OCI-LY7 (cell line): ENCODE results near the gene SIK3. TPM values are rescaled to one million over a fixed set of nuclear protein-coding genes. Genes with fewer than 3 reads are reported as not detected.

Experiments
- BruUV-seq: library from RNA; stranded (reverse); fragments of 400-500 nt; replicated peaks from 2 replicates; lab custom pipeline; 2021; lab: Mats Ljungman, UMichigan
- CTCF ChIA-PET: fragments of 300-600 bp; sonication (Branson Sonifier 250); formaldehyde crosslinking; loops from one replicate; lab custom pipeline; 2022; ENCODE audit warnings: antibody characterized with exemption; ENCODE audit not compliant: unreplicated experiment; lab: Charles Lee
- POLR2A ChIA-PET: fragments of 300-600 bp; sonication (Branson Sonifier 250); formaldehyde crosslinking; loops from one replicate; lab custom pipeline; 2022; ENCODE audit warnings: antibody characterized with exemption; lab: Charles Lee
- DNase-seq: peaks from one replicate; pipeline ENCODE4 v3.0.0-alpha.2; 2015; ENCODE audit warnings: low spot score
- H2AFZ ChIP-seq: fragments of 200-600 bp; sonication (generic), shearing (Covaris generic); 2 replicates; pipeline ENCODE4 v1.6.1; 2014; ENCODE audit warnings: mild to moderate bottlenecking, antibody characterized with exemption, low read length, moderate library complexity
- H3K27ac ChIP-seq: fragments of 200-600 bp; sonication (generic); 2 replicates; pipeline ENCODE4 v1.5.1; 2014; ENCODE audit warnings: mixed run types, low read depth, mild to moderate bottlenecking, moderate library complexity, low read length, inconsistent platforms; ENCODE audit not compliant: poor library complexity, severe bottlenecking
- H3K36me3 ChIP-seq: fragments of 200-600 bp; sonication (generic); 2 replicates; pipeline ENCODE4 v1.6.1; 2014; ENCODE audit warnings: mild to moderate bottlenecking, antibody characterized with exemption, low read length, moderate library complexity, mixed read lengths; ENCODE audit not compliant: insufficient read depth
- H3K4me1 ChIP-seq: fragments of 200-600 bp; sonication (generic); 2 replicates; pipeline ENCODE4 v1.5.1; 2014; ENCODE audit warnings: mild to moderate bottlenecking, low read length; ENCODE audit not compliant: insufficient read depth, poor library complexity, severe bottlenecking
- H3K4me2 ChIP-seq: fragments of 200-600 bp; sonication (generic); 2 replicates; pipeline ENCODE4 v1.6.1; 2014; ENCODE audit warnings: mild to moderate bottlenecking, low read length
- H3K4me3 ChIP-seq: fragments of 200-600 bp; sonication (generic); 2 replicates; pipeline ENCODE4 v1.5.1; 2014; ENCODE audit warnings: mild to moderate bottlenecking, low read depth, low read length; ENCODE audit not compliant: poor library complexity, severe bottlenecking
- H3K79me2 ChIP-seq: fragments of 200-600 bp; sonication (generic); 2 replicates; pipeline ENCODE4 v1.6.1; 2016; ENCODE audit warnings: low read depth, mild to moderate bottlenecking, low read length, moderate library complexity, mixed read lengths; ENCODE audit not compliant: insufficient read depth
- H3K9me2 ChIP-seq: fragments of 200-600 bp; sonication (generic); 2 replicates; pipeline ENCODE4 v1.6.1; 2016; ENCODE audit warnings: mild to moderate bottlenecking, low read length, mixed read lengths; ENCODE audit not compliant: insufficient read depth
- H3K9me3 ChIP-seq: fragments of 200-600 bp; sonication (generic); 2 replicates; pipeline ENCODE4 v1.6.1; 2014; ENCODE audit warnings: mild to moderate bottlenecking, mixed run types, low read length, mixed read lengths
- H4K20me1 ChIP-seq: fragments of 200-600 bp; sonication (generic); 2 replicates; pipeline ENCODE4 v1.6.1; 2014; ENCODE audit warnings: mild to moderate bottlenecking, antibody characterized with exemption, low read length, moderate library complexity, mixed read lengths; ENCODE audit not compliant: insufficient read depth
- EZH2phosphoT487 ChIP-seq: fragments of 200-600 bp; sonication (generic); IDR thresholded peaks from 2 replicates; pipeline ENCODE4 v1.6.1; 2018; ENCODE audit warnings: low read depth, borderline replicate concordance, mild to moderate bottlenecking, mixed run types, antibody characterized with exemption, low read length, moderate library complexity, mixed read lengths
- intact Hi-C: fragments of 100-400 bp; cut with micrococcal nuclease; formaldehyde crosslinking; loops from one replicate; pipeline ENCODE4 v1.10.0; 2022; ENCODE audit not compliant: unreplicated experiment
- total RNA-seq, 2 experiments: library from RNA; depleted of rRNA in 1 of 2; stranded (reverse); fragments of >200 nt in 1 of 2; shearing (Covaris generic) in 1 of 2; gene quantifications; 2 replicates each; pipeline ENCODE4 v1.2.3, GENCODE V29; 2014 to 2022
- TF ChIP-seq, protein P1 (sequence below): fragments of 200-600 bp; sonication (generic); conservative IDR thresholded peaks from 2 replicates; pipeline ENCODE4 v1.5.1; 2014; ENCODE audit warnings: mild to moderate bottlenecking, antibody characterized with exemption, low read length, moderate library complexity, mixed read lengths

The SIK3 gene
- total RNA-seq, 2 experiments from 2014 or later: 29.3 to 72.9 TPM

DNA sequence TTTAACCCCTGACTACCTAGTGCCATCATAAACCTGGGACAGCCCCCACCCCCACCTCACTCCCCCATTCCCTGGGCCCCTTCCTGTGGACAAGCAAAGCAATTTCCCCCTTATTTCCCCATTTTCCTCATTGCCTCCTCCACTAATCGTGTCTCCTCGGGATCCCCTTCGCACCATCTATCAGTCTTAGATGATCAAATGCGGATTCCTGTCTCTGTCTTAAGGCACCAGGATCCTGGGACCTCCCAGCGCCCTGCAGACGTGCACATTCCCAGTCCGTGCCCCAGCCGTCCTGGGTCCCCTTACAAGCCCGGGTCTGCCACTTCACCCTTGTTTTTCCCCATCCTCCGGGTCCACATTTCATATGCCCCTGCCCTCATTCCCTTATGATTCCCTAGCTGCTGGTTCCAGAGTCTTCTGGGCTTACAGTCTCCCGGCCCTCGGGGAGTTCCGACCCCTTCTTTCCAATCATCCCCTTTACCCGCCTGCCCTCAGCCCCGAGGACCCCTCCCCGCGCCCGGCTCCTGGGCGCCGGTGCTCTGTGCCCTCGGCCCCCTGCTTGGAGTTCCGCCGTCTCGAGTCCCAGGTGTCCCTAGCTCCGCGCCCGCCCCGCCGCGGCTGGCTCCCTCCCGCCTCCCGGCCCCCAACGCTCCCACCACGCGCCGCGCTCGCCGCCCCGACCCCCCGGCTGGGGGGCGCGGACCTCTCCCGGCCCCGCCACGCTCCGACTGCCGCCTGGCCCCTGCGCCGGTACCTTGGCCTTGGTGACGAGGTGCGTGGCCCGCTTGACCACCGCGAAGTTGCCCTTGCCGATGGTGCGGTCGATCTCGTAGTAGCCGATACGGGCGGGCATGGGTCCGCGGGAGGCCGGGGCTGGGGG is 599 bp downstream of the SIK3 start:
- peak; percentile 66 for DNase-seq
- Histone ChIP-seq H3K4me1 (peaks cover 37% of the 10 kb centered on the region), H3K36me3 (peaks cover 8% of the 10 kb centered on the region), H3K79me2 (peaks cover 61% of the 10 kb centered on the region), H3K4me3 (peak overlapping the region; percentile 86), H3K4me2 (peak overlapping the region; percentile 85), H3K9me3 (peaks cover under 1% of the 10 kb centered on the region; the same call in 1 of the 2 replicates), H3K9me2 (no peaks in the 10 kb centered on the region), H3K27ac (peak overlapping the region; percentile 61), H2AFZ (peak overlapping the region; percentile 17; the same call in 1 of the 2 replicates), H4K20me1 (peaks cover 13% of the 10 kb centered on the region)
- TF ChIP-seq, protein P1, sequence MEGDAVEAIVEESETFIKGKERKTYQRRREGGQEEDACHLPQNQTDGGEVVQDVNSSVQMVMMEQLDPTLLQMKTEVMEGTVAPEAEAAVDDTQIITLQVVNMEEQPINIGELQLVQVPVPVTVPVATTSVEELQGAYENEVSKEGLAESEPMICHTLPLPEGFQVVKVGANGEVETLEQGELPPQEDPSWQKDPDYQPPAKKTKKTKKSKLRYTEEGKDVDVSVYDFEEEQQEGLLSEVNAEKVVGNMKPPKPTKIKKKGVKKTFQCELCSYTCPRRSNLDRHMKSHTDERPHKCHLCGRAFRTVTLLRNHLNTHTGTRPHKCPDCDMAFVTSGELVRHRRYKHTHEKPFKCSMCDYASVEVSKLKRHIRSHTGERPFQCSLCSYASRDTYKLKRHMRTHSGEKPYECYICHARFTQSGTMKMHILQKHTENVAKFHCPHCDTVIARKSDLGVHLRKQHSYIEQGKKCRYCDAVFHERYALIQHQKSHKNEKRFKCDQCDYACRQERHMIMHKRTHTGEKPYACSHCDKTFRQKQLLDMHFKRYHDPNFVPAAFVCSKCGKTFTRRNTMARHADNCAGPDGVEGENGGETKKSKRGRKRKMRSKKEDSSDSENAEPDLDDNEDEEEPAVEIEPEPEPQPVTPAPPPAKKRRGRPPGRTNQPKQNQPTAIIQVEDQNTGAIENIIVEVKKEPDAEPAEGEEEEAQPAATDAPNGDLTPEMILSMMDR: no peak
- no peak for TF ChIP-seq EZH2phosphoT487
- POLR2A ChIA-PET: interaction anchor here (0.7 to 4.4 kb wide), 9 partner anchors 24 to 210 kb away, joined by 3 to 28 read pairs (median 4); no protein-coding TSS in a partner anchor
- no TSS peak for BruUV-seq
- CTCF ChIA-PET: interaction anchor here (0.6 to 1.5 kb wide), 3 partner anchors 92 to 216 kb away, joined by 3 to 5 read pairs (median 3); no protein-coding TSS in a partner anchor
- intact Hi-C loops: loop anchor here (2.0 to 10.0 kb wide), 3 partner anchors 113 to 219 kb away; no protein-coding TSS in a partner anchor

- intact Hi-C loops: loop anchor here (2.0 to 10.0 kb wide), 3 partner anchors 112 to 218 kb away; no protein-coding TSS in a partner anchor
- no peak for TF ChIP-seq EZH2phosphoT487
- TF ChIP-seq, protein P1: no peak
- no peak overlapping the region for H2AFZ ChIP-seq
- H3K4me1 ChIP-seq: peaks cover 37% of the 10 kb centered on the region
- CTCF ChIA-PET: interaction anchor here (0.6 kb wide), 1 partner anchor 92 kb away, joined by 3 read pairs; no protein-coding TSS in a partner anchor
- H3K9me3 ChIP-seq: peaks cover 7% of the 10 kb centered on the region; the same call in 1 of the 2 replicates
- POLR2A ChIA-PET: interaction anchor here (0.7 to 4.4 kb wide), 9 partner anchors 24 to 208 kb away, joined by 3 to 28 read pairs (median 3); no protein-coding TSS in a partner anchor
- peaks cover 13% of the 10 kb centered on the region for H4K20me1 ChIP-seq
- no TSS peak for BruUV-seq
- H3K36me3 ChIP-seq: peaks cover 14% of the 10 kb centered on the region
- H3K79me2 ChIP-seq: peaks cover 67% of the 10 kb centered on the region
- peak overlapping the region; percentile 85 for H3K4me2 ChIP-seq
- H3K4me3 ChIP-seq: peak overlapping the region; percentile 86
- peak overlapping the region; percentile 61 for H3K27ac ChIP-seq
- peak; percentile 21 for DNase-seq
- H3K9me2 ChIP-seq: no peaks in the 10 kb centered on the region
Measured at GRCh38 chr11:117097014-117097388, 1.2 kb downstream of the SIK3 start.
